ENCODE measurements around the gene SERINC2. TPM values are rescaled to one million over a fixed set of nuclear protein-coding genes. Genes with fewer than 3 reads are reported as not detected.

Gene SERINC2
- total RNA-seq, 1 donor from 2014 or later = 30.4 TPM

DNA sequence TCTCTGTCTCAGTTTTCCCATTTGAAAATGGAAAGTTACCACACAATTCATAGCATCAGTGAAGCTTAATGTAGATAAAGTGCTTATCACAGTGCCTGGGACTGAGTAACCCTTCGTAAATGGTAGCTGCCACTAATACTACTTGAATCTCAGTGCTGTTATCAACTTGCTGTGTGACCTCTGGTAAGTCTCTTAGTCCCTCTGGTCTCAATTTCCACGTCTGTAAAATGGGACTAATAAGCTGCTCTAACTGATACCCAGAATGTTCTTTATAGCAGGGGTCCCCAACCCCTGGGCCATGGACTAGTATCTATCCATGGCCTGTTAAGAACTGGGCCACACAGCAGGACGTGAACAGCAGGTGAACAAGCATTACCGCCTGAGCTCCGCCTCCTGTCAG, 7.7 kb downstream of the SERINC2 start:
- Histone ChIP-seq H3K27ac (ENCODE audit: low read depth, low read length) (no peak overlapping the region), H3K9ac (ENCODE audit: low read length) (no peak overlapping the region), H3K9me3 (ENCODE audit: insufficient read depth, low read depth, low read length) (no peaks in the 10 kb centered on the region), H3K27me3 (ENCODE audit: insufficient read depth, low read length) (no peaks in the 10 kb centered on the region), H3K79me2 (ENCODE audit: insufficient read depth, low read length) (no peaks in the 10 kb centered on the region), H3K4me1 (ENCODE audit: insufficient read depth, low read length) (no peaks in the 10 kb centered on the region), H3K36me3 (ENCODE audit: insufficient read depth, low read length) (no peaks in the 10 kb centered on the region), H3K4me2 (ENCODE audit: low read length) (no peak overlapping the region), H2AFZ (ENCODE audit: low read depth, low read length) (no peak overlapping the region), H4K20me1 (ENCODE audit: insufficient read depth, low read length) (peaks cover 14% of the 10 kb centered on the region), H3K4me3 (ENCODE audit: insufficient read depth, low read depth, low read length) (no peak overlapping the region)
- TF ChIP-seq EZH2 (IDR thresholded peaks at IDR 0.05; ENCODE audit: insufficient read depth, low read length) = no peak
- TF ChIP-seq CTCF (IDR thresholded peaks at IDR 0.05; ENCODE audit: insufficient read depth, low read depth, low read length) = no peak
- peaks cover 2% of the 10 kb centered on the region for H3K27me3 Mint-ChIP-seq (ENCODE audit: low read depth, unreplicated experiment)
- no peak overlapping the region for H3K4me3 Mint-ChIP-seq (ENCODE audit: unreplicated experiment)
- H3K27ac Mint-ChIP-seq (ENCODE audit: unreplicated experiment) = no peak overlapping the region
- FAIRE-seq (no peak), DNase-seq (ENCODE audit: low read depth) (no peak)
- no peaks in the 10 kb centered on the region for H3K9me3 Mint-ChIP-seq (ENCODE audit: unreplicated experiment)
- peaks cover 14% of the 10 kb centered on the region for H3K4me1 Mint-ChIP-seq (ENCODE audit: low read depth, unreplicated experiment)
- peaks cover under 1% of the 10 kb centered on the region for H3K36me3 Mint-ChIP-seq (ENCODE audit: low read depth, unreplicated experiment)

DNA sequence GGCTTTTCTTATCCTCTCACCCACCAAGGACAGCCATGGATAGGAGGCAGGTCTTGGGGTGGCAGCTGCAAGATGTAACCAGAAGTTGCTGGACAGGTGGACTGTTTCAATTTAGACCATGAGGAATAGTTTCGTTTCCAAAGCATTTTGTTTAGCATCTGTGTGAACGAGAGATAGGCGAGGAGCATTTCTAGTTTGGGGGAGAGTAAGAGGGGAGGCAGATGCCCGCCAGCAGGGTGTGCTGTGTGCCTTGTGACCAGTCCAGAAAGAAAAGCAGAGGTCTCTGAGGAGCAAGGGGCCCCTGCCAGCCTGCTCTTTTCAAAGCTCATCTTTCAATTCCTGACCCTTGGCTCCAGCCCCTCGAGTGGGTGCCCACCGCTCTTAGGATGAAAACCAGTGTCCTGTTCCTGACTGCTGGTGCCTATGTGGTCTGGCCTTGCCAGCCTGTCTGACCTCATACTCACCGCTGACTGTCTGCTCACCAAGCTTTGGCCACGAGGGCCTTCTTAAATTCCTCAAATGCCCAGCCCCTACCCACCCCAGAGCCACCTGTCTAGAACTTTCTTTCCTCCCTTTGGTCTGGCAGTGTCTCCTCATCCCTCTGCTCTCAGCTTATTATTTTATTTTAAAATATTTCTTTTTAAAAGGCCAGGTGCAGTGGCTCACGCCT, 8.5 kb downstream of the SERINC2 start:
- no peak overlapping the region for H3K4me3 ChIP-seq (ENCODE audit: insufficient read depth, low read depth, low read length)
- H3K9ac ChIP-seq (ENCODE audit: low read length) = no peak overlapping the region
- H2AFZ ChIP-seq (ENCODE audit: low read depth, low read length) = no peak overlapping the region
- no peak overlapping the region for H3K27ac ChIP-seq (ENCODE audit: low read depth, low read length)
- peak overlapping the region; percentile 50 for H3K27ac Mint-ChIP-seq (ENCODE audit: unreplicated experiment)
- H3K79me2 ChIP-seq (ENCODE audit: insufficient read depth, low read length) = no peaks in the 10 kb centered on the region
- H3K27me3 Mint-ChIP-seq (ENCODE audit: low read depth, unreplicated experiment) = peaks cover 2% of the 10 kb centered on the region
- DNase-seq (ENCODE audit: low read depth) = no peak
- H3K36me3 Mint-ChIP-seq (ENCODE audit: low read depth, unreplicated experiment) = no peaks in the 10 kb centered on the region
- no peaks in the 10 kb centered on the region for H3K9me3 ChIP-seq (ENCODE audit: insufficient read depth, low read depth, low read length)
- H3K4me1 Mint-ChIP-seq (ENCODE audit: low read depth, unreplicated experiment) = peaks cover 14% of the 10 kb centered on the region
- no peak overlapping the region for H3K4me2 ChIP-seq (ENCODE audit: low read length)
- H3K27me3 ChIP-seq (ENCODE audit: insufficient read depth, low read length) = no peaks in the 10 kb centered on the region
- H3K4me3 Mint-ChIP-seq (ENCODE audit: unreplicated experiment) = no peak overlapping the region
- no peaks in the 10 kb centered on the region for H3K9me3 Mint-ChIP-seq (ENCODE audit: unreplicated experiment)
- FAIRE-seq = no peak
- H3K36me3 ChIP-seq (ENCODE audit: insufficient read depth, low read length) = no peaks in the 10 kb centered on the region
- TF ChIP-seq EZH2 (IDR thresholded peaks at IDR 0.05; ENCODE audit: insufficient read depth, low read length) = no peak
- peak; percentile 37 for TF ChIP-seq CTCF (IDR thresholded peaks at IDR 0.05; ENCODE audit: insufficient read depth, low read depth, low read length)
- H4K20me1 ChIP-seq (ENCODE audit: insufficient read depth, low read length) = peaks cover 13% of the 10 kb centered on the region
- H3K4me1 ChIP-seq (ENCODE audit: insufficient read depth, low read length) = no peaks in the 10 kb centered on the region

All from astrocyte (in vitro differentiated cells and primary cell).